Stimulated activated memory B cell treated with anti-CD40 and anti-IgM and Interleukin-4, amounts not matched to agents 10 μg/mL and 1 μg/mL and 100 μg/mL, for 72 hours (primary cell): ENCODE results near the gene DCUN1D2.
A peak's percentile ranks its signal among the peaks of the same experiment; 100 is the strongest.

Source experiments
- ATAC-seq: fragments of 150-1000 bp; cut with Tn5 transposase; 2 replicates; pipeline ENCODE4 v1.10.0; 2021
- H3K27ac Mint-ChIP-seq: one replicate; pipeline ENCODE4 v1.8.0; 2022; ENCODE audit warnings: mild to moderate bottlenecking, mixed read lengths
- H3K27me3 Mint-ChIP-seq: one replicate; pipeline ENCODE4 v1.8.0; 2022; ENCODE audit warnings: mixed read lengths
- H3K36me3 Mint-ChIP-seq: one replicate; pipeline ENCODE4 v1.8.0; 2022; ENCODE audit warnings: mixed read lengths
- H3K4me1 Mint-ChIP-seq: one replicate; pipeline ENCODE4 v1.8.0; 2022; ENCODE audit warnings: mixed read lengths
- H3K4me3 Mint-ChIP-seq: one replicate; pipeline ENCODE4 v1.8.0; 2022; ENCODE audit warnings: mild to moderate bottlenecking, moderate library complexity, mixed read lengths
- H3K9me3 Mint-ChIP-seq: one replicate; pipeline ENCODE4 v1.8.0; 2022; ENCODE audit warnings: mixed read lengths

DCUN1D2 gene

DNA sequence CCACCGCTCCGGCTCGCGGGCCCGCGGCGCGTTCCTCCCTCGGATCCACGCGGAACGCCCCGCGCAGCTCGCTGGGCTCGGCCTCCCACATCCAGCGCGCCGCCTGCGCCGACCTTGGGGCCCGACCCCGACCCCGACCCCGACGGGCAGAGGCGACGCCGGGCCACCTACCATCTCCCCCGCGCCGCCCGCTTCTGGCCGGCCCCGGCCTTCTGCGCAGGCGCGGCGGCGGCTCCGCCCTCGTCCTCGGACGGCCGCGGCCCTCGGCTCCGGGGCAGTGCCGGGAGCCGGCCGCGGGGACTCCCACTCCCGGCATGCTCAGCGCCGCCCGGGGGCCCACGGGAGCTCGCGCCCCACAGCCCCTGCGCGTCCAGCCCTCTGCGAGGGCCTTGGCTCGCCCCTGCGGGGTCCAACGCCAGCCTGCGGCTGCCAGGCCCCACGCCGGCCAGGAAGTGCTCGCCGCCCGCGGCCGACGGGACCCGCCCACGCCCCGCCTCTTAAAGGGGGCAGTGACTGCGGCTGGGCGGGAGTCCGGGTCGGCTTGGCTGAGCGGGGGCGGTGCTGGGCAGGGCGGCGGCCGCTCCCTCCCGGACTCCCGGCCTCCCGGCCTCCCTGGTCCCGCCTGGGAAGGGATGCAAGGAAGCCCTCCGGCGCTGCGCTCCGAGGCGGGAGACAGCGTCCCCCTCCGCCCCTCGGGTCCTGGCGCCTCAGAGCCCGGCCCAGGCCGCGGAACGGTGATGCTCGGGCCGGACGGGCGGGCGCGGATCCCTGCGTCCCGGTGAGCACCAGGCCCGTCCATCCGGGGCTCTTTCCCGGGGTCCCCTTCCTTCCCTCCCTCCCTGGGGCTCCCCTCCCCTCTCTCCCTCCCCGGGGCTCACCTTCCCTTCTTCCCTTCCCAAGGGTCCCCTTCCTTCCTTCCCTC, at the start of gene DCUN1D2:
DCUN1D2 (minus strand) TSS at position 216 of the 922 bp plus-strand sequence; CDS start at position 174, 42 bp downstream.
- Mint-ChIP-seq H3K4me1 (peaks cover 70% of the 10 kb centered on the region), H3K27ac (peak within 1 kb of the TSS; percentile 86), H3K36me3 (peaks cover 12% of the 10 kb centered on the region), H3K9me3 (no peaks in the 10 kb centered on the region), H3K27me3 (no peaks in the 10 kb centered on the region), H3K4me3 (peak within 1 kb of the TSS; percentile 97)
- peak; percentile 95 for ATAC-seq

DNA sequence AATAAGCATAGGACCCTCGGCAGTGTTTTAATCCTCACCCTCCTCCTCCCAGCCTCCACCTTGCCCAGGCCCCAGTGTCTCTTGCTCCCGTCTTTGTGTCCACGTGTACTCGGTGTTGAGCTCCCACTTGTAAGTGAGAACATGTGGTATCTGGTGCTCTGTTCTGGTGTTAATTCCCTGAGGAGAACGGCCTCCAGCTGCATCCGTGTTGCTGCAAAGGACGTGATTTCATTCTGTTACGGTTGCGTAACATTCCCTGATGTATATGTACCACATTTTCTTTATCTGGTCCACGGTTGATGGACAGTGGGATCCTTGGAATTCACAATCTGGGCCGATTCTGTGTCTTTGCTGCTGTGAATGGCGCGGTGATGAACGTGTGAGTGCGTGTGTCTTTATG, 49.3 kb upstream of the DCUN1D2 start:
- no peaks in the 10 kb centered on the region for H3K9me3 Mint-ChIP-seq
- no peak overlapping the region for H3K4me3 Mint-ChIP-seq
- H3K27ac Mint-ChIP-seq: no peak overlapping the region
- peaks cover 9% of the 10 kb centered on the region for H3K4me1 Mint-ChIP-seq
- H3K36me3 Mint-ChIP-seq: peaks cover 60% of the 10 kb centered on the region
- no peak for ATAC-seq
- H3K27me3 Mint-ChIP-seq: no peaks in the 10 kb centered on the region

DNA sequence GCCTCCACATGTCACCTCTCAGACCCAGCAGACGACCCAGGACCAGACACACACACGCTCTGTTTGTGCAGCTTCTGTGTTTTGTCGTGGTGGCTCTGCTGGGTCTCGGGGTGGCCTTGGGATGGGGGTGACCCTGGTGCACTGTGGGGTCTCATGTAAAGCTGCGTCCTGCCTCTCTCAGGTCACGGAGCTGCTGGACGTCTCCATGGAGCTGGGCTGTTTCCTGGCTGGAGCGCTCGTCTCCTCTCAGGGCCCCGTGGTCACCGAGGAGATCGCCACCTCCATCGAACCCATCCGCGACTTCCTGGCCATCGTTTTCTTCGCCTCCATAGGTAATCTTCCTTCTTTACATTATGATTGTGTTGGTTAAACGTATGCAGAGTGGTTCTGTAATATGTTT, 48.7 kb upstream of the DCUN1D2 start:
- H3K4me1 Mint-ChIP-seq: peaks cover 9% of the 10 kb centered on the region
- no peaks in the 10 kb centered on the region for H3K27me3 Mint-ChIP-seq
- no peaks in the 10 kb centered on the region for H3K9me3 Mint-ChIP-seq
- no peak overlapping the region for H3K4me3 Mint-ChIP-seq
- H3K27ac Mint-ChIP-seq: no peak overlapping the region
- ATAC-seq: no peak
- peaks cover 60% of the 10 kb centered on the region for H3K36me3 Mint-ChIP-seq

DNA sequence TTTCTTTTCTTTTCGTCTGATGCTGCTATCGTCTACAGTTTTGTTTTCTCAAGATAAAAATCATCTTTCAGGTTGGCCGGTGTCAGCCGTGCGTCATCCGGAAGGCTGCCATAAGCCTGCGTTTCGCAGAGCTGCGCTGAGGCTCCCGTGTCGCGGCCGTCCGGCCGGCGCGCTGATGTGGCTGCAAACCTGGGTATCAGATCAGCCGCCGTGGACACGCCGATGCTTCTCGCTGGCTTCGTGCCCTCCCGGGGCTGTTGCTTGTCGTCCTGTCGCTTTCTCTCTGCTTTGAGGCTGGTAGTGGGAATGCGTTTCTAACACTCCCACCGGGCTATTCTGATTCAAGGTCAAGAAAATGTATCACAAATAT, 48.2 kb upstream of the DCUN1D2 start:
- no peak overlapping the region for H3K27ac Mint-ChIP-seq
- H3K4me3 Mint-ChIP-seq: no peak overlapping the region
- peaks cover 59% of the 10 kb centered on the region for H3K36me3 Mint-ChIP-seq
- H3K4me1 Mint-ChIP-seq: peaks cover 8% of the 10 kb centered on the region
- H3K27me3 Mint-ChIP-seq: no peaks in the 10 kb centered on the region
- no peak for ATAC-seq
- no peaks in the 10 kb centered on the region for H3K9me3 Mint-ChIP-seq

DNA sequence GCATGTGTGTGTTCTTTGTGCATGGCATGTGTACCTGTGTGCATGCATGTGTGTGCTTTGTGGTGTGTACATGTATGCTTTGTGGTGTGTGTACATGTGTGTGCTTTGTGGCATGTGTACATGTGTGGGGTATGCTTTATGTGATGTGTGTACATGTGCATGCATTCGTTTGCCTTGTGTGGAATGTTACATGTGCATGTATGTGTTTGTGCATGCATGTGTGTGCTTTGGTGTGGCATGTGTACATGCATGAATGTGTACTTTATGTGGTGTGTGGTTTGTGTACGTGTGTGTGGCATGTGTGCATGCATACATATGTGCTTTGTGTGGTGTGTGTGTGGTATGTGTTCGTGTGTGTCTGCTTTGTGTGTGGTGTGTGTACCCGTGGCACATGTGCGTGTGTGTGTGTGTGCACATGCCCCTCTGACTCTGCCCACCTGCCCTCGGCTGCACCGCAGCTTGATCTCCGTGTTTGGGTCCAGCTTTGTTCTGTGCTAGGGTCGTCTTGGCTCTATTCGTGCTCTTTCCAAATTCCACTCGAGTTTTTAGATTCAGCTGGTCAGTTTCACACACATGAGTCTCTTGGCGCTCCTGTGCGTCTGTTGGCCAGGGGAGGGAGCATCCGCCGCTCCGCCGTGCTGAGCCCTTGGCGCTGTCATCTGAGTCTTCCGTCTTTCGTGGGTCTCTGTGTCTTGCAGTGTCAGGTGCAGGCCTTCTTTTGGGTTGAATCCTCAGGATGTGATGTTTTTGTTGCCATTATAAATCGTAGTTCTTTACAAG, 47.6 kb upstream of the DCUN1D2 start:
- no peak for ATAC-seq
- Mint-ChIP-seq H3K4me1 (peaks cover 4% of the 10 kb centered on the region), H3K27me3 (no peaks in the 10 kb centered on the region), H3K36me3 (peaks cover 55% of the 10 kb centered on the region), H3K9me3 (no peaks in the 10 kb centered on the region), H3K27ac (no peak overlapping the region), H3K4me3 (no peak overlapping the region)

DNA sequence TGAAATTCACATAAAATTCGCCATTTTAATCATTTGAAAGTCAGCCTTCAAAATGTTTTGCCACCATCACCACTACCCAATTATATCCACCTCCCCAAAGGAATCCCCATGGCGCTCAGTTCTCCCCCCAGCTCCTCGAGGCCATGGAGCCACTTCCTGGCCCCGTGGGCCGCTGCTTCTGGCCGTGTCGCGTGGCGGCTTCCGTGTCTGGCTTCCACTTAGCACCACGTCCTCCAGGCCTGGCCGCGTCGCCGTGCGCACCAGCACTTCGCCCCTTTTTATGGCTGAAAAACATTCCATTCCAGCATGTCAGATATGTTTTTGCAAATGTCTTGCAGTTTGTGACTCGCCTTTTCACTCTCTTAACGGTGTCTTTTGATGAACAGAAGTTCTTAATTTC, 46.7 kb upstream of the DCUN1D2 start:
- Mint-ChIP-seq H3K4me1 (peaks cover 4% of the 10 kb centered on the region), H3K27ac (no peak overlapping the region), H3K4me3 (no peak overlapping the region), H3K9me3 (no peaks in the 10 kb centered on the region), H3K27me3 (no peaks in the 10 kb centered on the region), H3K36me3 (peaks cover 56% of the 10 kb centered on the region)
- ATAC-seq: no peak

DNA sequence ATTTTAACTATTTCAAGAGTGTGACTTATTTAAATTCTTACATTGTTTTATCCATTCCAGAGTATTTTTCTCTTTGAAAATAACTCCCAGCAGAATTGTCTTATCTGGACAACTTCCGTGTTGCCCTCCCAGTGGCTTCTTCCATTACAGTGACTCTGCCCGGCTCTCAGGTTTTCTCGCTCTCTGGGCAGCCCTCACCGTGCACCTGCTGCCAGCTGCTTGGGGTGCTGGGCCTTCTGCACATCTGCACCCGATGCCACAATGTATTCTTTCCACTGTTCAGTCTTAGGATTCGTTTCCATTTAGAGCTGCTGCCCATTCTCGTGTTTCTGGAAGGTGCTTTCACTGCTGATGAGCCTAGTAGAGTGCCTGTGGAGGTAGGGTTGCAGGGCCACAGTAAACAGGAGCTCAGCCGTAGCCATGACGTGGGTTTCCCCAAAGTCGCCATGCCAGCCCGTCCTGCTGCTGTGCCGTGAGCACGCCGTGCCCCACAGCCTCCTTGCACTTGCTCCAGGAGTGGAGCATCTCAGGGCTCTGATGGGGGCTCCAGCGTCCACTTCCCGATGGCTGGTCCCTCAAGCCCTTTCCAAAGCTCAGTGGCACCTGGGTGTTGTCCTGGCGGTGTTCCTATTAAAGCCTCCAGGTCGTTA, 46.1 kb upstream of the DCUN1D2 start:
- H3K27ac Mint-ChIP-seq: no peak overlapping the region
- H3K9me3 Mint-ChIP-seq: no peaks in the 10 kb centered on the region
- peaks cover 4% of the 10 kb centered on the region for H3K4me1 Mint-ChIP-seq
- no peaks in the 10 kb centered on the region for H3K27me3 Mint-ChIP-seq
- no peak overlapping the region for H3K4me3 Mint-ChIP-seq
- ATAC-seq: no peak
- peaks cover 62% of the 10 kb centered on the region for H3K36me3 Mint-ChIP-seq

DNA sequence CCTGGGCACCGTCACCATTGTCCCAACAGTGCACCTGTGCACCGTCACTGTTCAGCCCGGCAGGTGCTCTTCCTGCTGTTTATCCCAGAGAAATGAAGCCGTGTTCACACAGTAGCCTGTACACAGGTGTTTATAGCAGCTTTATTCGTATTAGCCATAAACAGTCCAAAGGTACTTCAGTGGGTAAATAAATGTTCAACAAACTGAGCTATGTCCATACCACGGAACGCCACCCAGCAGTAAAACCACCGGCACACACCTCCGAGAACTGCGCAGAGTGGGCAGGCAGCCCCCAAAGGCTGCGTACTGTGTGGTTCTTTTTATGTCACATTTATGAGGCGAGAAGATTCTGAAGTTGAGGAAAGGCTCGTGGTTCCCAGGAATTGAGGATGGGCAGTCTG, 44.9 kb upstream of the DCUN1D2 start:
- H3K9me3 Mint-ChIP-seq: no peaks in the 10 kb centered on the region
- no peaks in the 10 kb centered on the region for H3K27me3 Mint-ChIP-seq
- H3K36me3 Mint-ChIP-seq: peaks cover 60% of the 10 kb centered on the region
- no peak overlapping the region for H3K4me3 Mint-ChIP-seq
- ATAC-seq: no peak
- H3K4me1 Mint-ChIP-seq: peaks cover 4% of the 10 kb centered on the region
- H3K27ac Mint-ChIP-seq: no peak overlapping the region

DNA sequence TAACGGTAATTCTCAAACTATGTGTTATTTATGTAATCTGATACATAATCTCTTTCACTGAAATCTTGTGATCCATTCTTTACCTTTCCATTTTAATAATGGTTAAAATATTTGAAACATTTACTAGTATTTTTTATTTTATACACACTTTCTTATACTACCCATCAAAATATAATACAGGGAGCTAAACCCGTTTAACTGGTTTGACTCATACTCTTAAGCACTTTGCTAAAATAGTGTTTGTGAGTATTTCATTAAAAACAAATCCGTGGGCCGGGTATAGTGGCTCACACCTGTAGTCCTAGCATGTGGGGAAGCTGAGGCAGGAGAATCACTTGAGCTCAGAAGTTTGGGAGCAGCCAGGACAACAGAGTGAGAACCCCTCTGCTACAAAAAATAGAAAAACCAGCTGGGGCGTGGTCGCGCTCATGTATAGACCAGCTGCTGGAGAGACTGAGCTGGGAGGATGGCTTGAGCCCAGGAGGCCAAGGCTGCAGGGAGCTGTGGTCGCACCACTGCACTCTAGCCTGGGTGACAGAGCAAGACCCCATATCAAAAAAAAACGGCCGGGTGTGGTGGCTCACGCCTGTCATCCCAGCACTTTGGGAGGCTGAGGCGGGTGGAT, 43.8 kb upstream of the DCUN1D2 start:
- Mint-ChIP-seq H3K4me1 (peaks cover 4% of the 10 kb centered on the region), H3K27ac (no peak overlapping the region), H3K9me3 (no peaks in the 10 kb centered on the region), H3K4me3 (no peak overlapping the region), H3K36me3 (peaks cover 59% of the 10 kb centered on the region), H3K27me3 (no peaks in the 10 kb centered on the region)
- ATAC-seq: no peak

DNA sequence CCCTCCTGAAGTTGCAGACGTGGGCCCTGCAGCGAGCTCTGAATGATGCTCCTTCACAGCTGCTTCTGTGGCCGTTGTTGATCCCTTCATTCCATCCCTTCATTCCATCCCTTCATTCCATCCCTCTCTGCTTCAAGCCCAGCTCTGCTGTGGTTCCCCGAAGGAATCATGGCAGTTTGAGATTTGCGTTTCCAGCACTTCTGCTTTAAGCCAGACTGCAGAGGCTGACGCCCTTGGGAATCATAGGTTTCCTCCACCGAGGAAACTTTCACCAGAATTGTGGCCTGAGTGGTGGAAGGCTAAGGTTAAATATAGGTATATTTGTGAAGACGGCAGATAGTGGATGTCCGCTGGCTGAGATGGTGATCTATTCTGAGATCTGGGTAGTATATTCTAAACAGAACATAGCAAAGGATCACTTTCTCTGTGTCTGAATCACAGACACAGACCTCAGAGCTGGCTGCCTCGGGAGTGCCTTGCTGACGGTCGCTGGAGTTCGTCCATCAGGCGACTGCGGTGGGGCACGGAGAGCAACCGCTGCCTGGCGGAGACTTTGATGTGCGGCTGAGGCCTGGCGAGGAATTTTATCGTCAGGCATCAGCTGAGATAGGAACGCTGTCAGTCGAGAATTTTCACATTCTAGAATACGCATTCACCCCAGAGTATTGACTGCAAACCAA, 42.8 kb upstream of the DCUN1D2 start:
- H3K27me3 Mint-ChIP-seq: no peaks in the 10 kb centered on the region
- no peak overlapping the region for H3K27ac Mint-ChIP-seq
- H3K36me3 Mint-ChIP-seq: peaks cover 60% of the 10 kb centered on the region
- no peak overlapping the region for H3K4me3 Mint-ChIP-seq
- peaks cover 5% of the 10 kb centered on the region for H3K4me1 Mint-ChIP-seq
- ATAC-seq: no peak
- no peaks in the 10 kb centered on the region for H3K9me3 Mint-ChIP-seq

DNA sequence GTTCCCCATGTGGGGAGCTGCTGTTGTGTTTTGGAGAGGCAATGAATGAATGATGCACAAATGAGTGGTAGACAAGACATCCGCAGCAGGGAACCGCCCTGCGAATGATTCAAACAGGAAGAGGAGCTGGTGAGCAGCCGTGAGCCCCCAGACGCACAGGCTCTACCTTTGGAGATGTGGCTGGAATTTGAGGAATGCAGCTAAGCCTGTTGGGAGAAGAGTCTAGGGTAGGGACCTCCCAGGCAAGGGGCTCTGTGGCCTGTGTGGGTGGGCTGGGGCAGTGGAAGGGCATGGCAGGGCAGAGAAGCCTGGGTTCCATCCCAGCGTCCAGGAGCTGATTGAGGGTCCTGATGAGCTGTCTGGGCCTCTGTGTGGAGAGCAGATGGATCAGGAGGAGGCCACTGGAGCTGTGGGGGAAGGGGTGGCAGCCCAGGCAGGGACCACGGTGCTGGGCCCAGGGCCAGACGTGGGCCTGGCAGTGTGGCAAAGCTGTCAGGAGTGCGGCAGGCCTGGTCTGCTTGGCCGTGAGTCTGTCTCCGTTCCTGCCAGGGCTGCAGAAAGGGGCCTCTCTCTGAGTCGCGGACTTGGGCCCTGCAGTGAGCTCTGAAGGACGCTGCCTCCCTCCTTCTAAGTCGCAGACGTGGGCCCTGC, 41.8 kb upstream of the DCUN1D2 start:
- ATAC-seq: no peak
- H3K36me3 Mint-ChIP-seq: peaks cover 60% of the 10 kb centered on the region
- no peak overlapping the region for H3K27ac Mint-ChIP-seq

DNA sequence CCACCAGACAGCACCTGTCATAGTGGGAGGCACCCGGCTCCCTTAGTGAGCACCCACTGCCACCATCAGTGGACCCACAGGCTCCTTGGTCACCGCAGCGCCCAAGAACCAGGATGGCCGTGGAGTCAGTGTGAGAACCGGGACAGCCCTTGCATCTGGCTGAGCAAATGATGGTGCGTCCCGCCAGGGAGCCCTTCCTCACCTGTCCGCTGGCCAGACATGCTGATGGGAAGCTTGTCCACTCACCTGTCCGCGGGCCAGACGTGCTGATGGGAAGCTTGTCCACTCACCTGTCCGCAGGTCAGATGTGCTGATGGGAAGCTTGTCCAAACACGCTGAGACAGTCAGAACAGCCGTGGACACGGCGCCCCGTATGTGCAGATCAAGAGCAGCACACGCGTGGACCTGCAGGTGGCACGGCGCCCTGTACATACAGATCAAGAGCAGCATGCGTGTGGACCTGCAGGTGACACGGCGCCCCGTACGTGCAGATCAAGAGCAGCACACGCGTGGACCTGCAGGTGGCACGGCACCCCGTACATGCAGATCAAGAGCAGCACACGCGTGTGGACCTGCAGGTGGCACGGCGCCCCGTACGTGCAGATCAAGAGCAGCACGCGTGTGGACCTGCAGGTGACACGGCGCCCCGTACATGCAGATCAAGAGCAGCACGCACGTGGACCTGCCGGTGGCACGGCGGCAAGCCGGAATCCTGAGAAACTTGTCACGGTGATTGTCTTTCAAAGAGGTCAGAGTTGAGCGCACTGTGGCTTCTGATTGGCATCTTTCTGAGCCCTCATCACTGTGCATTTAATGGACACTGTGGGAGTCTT, 40.7 kb upstream of the DCUN1D2 start:
- ATAC-seq: no peak
- no peak overlapping the region for H3K4me3 Mint-ChIP-seq
- peaks cover 16% of the 10 kb centered on the region for H3K4me1 Mint-ChIP-seq
- no peaks in the 10 kb centered on the region for H3K9me3 Mint-ChIP-seq
- H3K27me3 Mint-ChIP-seq: no peaks in the 10 kb centered on the region
- no peak overlapping the region for H3K27ac Mint-ChIP-seq
- H3K36me3 Mint-ChIP-seq: peaks cover 60% of the 10 kb centered on the region

More for the DNA sequence above, 41.8 kb upstream of the DCUN1D2 start:
- Mint-ChIP-seq H3K4me3 (no peak overlapping the region), H3K27me3 (no peaks in the 10 kb centered on the region), H3K9me3 (no peaks in the 10 kb centered on the region), H3K4me1 (peaks cover 11% of the 10 kb centered on the region)

DNA sequence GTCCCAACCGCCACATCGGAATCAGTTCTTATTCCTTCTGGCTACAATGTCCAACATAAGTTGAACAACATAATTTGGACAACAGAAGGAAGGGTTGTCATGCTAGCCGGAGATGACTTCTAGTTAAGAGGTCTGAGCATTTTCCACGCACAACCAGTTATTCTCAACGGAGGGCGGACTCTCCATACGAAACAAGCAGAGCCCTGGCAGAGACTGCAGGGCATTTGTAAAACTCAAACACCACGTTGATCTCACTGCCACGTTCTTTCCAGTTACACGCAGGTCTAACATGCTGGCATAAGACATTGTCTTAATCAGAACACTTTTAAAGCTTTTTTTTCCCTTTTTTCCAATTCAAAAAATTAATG, 38.3 kb upstream of the DCUN1D2 start:
- Mint-ChIP-seq H3K27ac (no peak overlapping the region), H3K4me3 (no peak overlapping the region), H3K4me1 (peaks cover 16% of the 10 kb centered on the region), H3K27me3 (no peaks in the 10 kb centered on the region), H3K9me3 (no peaks in the 10 kb centered on the region), H3K36me3 (peaks cover 65% of the 10 kb centered on the region)
- no peak for ATAC-seq
